Activated gamma-delta T cell treated with Interleukin-2 at 50 U/mL for 16 hours (primary cell): Measurements from ENCODE around the gene AFDN.
"Not testable (repeated sequence)": the region's sequence is repeated elsewhere in the genome, so short reads cannot be mapped to it uniquely, and the experiment has no call there.

Experiments used
- DNase-seq: peaks from one replicate; pipeline ENCODE4 v3.0.0-alpha.2; 2020

The AFDN gene

DNA sequence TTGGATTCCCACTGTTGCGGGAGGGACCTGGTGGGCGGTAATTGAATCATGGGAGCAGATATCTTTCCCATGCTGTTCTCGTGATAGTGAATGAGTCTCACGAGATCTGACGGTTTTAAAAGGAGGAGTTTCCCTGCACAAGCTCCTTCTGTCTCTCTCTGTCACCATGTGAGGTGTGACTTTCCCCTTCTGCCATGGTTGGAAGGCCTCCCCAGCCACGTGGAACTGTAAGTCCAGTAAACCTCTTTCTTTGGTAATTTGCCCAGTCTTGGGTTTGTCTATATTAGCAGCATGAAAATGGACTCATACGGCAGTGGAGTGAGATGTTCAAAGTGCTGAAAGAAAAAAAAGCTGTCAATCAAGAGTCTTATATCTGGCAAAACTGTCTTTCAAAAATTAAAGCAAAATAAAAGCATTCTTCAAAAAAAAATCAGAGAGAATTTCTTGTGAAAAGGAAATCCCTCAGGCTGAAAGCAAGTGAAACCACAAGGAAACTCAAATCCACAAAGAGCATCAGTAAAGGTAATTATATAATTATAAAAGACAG, 155.3 kb downstream of the AFDN start:
- no peak for DNase-seq

DNA sequence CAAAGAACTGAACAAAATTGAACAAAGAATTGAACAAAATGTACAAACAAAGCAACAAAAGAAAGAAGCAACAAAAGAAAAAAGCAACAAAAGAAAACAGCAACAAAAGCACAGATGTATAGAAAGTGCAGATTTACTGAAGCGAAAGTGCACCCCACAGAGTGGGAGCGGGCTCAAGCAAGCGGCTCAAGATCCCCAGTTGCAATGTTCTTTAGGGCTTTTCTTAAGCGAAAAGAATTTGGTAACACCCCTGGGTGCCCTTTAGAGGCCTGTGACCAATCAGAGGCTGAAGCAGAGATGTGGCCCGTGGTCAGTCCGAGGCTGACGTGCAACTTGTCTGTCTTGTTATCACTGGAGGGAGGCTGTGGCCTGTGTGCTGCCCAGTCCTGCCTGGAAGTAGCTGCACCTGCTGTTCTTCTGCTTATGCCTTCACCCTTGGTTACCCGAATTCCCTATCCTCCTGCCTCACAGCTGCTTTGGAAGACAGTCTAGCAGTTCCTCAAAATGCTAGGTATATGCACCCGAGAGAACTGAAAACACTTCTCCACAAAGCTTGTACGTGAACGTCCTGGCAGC, 157.5 kb downstream of the AFDN start:
- DNase-seq: no peak

DNA sequence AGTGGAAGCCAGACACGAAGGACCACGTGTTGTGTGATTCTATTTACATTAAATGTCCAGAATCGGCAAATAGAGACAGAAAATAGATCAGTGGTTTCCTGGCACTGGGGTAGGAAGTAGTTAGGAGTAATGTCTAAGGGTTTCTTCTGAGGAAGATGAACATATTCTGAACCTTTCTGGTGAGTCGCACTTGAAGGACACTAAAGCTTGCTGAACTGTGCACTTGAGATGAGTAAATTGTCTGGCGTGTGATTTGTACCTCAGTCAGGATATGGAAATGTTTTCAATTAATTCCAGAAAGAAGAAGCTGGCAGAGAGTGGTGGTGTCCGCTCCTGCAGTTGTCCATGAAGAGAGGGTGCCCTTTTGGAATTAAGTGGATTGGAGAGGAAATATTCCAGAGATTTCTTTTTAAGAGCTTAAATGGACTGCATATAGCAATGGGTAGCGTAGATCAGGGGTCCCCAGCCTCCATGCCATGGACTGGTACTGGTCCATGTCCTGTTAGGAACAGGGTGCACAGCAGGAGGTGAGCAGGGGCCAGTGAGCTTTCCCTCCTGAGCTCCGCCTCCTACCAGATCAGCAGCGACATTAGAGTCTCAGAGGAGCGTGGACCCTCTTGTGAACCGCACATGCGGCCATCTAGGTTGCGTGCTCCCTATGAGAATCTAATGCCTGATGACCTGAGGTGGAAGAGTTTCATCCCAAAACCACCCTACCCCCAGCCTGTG, 158.3 kb downstream of the AFDN start:
- DNase-seq: no peak

GRCh38 chr6:167985911-167986595, 159.3 kb downstream of the AFDN start:
- no peak for DNase-seq

DNA sequence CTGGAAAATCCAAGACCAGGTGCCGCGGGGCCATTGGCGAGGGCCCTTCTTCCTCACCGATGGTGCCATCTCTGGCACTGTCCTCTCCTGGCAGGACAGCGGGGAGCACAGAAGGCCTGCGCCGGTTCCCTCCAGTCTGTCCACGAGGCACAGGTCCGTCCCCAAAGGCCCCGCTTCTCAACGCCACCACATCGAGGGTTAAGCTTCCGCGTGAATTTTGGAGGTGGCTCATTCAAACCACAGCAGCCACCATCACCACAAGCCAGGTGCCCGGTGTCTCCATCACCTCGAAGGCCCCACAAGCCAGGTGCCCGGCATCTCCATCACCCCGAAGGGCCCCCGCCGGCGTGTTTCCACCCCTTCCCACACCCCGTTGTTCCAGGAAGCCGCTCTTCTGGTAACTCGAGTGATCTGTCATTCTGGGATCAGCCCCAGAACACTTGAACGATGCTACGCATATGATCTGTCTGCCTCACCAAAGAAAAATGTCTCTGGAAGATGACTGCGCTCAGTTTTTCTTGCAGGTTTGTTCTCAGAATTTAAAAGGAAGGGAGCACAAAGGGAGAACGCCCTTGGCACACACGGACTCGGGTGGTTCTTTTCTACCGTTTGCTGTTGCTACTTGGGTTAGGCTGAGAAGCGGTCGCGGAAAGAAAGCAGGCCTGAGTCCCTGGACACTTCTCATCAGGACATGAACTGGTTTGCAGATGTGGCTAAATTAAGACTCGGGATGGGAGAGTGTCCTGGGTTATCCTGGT, 160.9 kb downstream of the AFDN start:
- no peak for DNase-seq

DNA sequence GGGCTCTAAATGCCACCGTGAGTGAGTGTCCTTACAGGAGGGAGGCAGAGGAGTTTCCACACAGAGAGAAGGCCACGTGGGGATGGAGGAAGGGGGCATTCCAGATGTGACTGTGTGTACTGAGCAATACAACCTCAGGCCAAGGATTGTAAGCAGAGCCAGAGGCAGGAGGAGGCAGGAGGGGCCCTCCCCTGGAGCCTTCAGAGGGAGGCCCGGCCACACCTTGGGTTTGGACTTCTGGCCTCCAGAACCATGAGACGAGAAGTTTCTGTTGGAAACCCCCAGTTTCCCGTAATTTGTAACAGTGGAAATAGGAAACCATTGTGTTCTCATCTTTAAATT, 161.4 kb downstream of the AFDN start:
- DNase-seq: no peak

GRCh38 chr6:167988945-167989841, 162.5 kb downstream of the AFDN start:
- no peak for DNase-seq

GRCh38 chr6:167990016-167990945, 163.6 kb downstream of the AFDN start:
- DNase-seq: no peak

DNA sequence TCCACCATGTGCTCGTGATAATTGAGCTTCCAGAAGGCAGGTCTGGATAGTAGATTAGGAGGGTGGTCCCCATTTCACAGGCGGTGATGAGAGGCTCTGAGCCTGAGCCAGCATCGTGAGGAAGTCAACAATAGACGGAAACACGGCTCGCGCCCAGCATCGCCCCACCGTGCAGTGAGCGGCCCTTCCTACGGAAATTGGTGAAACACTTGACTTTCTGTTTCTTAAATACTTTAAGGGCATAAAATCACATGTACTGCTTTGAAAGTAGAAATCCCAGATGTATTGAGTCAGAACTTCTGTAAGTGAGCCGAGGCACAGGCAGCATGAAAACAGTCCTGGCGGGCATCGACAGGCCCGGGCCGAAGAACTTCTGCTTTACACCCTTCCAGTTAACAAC, 166.5 kb downstream of the AFDN start:
- no peak for DNase-seq

DNA sequence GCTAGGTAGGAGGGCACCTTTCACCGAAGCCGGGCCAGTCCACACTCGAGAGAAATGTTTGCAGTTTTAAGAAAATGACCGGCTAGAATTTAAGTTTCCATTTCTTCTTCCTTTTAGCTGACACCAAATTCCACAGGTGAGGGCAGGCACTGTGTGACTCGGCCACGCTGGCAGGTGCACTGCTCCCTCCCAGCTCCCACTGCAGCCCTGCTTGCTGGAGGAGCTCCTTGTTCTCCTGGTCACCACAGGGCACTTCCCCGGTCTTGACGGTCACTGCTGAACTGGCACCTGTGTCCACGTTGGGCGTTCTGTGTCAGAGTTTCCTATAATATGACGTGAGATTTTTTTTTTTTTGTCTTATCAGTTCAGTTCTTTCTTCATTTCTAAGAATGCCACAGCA, 167.1 kb downstream of the AFDN start:
- DNase-seq: no peak

- DNase-seq: no peak
Measured at GRCh38 chr6:167995302-167995701, 168.6 kb downstream of the AFDN start.

DNA sequence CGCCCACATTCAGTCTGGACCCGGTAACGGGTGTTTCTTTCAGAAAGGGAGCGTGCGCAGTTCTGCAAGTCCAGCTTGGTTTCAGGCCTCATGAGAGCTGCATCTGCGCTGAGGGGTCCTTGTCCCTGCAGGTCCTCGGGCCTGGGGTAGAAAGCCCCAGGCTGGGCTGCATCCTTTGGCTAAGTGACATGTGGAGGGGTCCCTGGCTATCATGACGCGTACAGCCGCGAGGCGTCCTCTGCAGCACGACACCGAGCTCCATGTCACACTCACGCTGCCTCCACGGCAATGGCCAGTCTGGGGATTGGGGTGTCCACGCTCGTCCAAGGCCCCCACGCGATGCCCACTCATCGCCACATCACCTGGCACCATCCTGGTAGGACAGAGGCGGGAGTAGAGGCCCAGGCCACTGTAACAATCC, 169.0 kb downstream of the AFDN start:
- DNase-seq: no peak

DNA sequence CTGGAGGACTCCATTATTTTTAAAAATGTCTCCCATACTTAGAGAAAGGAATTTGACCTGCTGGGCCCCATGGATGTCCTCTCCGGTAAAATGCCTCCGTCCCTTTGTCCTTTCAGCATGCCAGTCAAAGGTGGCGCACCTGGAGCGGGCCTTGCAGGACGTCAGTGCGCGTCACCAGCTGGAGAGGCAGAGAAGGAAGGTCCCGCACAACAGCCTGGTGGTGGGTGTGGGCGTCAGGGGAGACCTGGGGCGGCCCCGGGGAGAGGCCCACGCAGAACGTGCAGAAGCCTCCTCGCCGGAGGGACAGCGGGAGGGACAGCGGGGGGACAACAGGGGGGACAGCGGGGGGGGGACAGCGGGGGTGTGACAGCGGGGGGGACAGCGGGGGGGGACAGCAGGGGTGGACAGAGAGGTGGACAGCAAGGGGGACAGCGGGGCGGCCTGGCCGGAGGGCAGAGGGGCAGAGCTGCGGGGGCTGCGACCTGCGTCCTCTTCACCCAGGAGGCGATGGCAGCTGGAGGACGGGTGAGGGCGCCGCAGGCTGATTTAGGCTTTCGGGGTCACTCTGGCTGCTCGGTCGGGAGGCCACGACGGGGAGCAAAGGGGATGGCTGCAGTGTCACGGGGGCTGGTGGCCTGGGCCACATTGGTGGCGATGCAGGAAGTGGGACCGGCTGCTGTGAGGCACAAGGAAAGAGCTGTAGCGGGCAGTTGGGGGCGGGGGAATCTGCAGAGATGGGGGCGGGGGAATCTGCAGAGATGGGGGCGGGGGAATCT, 169.9 kb downstream of the AFDN start:
- DNase-seq: no peak

DNA sequence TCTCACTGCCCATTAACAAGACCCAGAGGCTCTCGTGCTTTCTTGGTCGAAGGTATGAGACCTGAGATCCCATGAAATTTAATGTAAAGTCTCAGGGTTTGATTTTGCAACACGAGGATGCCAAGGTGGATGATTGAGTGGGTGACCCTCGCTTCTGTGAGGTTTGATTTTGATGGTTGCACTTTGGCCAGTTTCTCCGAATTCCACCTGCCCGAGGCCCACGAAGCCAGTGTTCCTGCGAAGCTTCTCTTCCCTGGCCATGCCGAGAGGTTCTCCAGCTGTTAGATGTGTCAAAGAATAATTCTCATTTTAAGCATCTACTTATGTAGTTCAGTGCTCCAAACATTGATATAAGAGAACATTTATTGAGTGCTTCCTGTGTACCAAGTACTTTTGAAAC, 170.9 kb downstream of the AFDN start, which contains the start of gene KIF25:
Gene KIF25 (plus strand): TSS at position 30 of the 400 bp plus-strand sequence. CDS start 31,915 bp downstream, outside the sequence.
- no peak for DNase-seq

- no peak for DNase-seq
Measured at GRCh38 chr6:167998215-167998614, 171.5 kb downstream of the AFDN start.

- DNase-seq: no peak
Measured at GRCh38 chr6:168000198-168001028, 173.7 kb downstream of the AFDN start.

DNA sequence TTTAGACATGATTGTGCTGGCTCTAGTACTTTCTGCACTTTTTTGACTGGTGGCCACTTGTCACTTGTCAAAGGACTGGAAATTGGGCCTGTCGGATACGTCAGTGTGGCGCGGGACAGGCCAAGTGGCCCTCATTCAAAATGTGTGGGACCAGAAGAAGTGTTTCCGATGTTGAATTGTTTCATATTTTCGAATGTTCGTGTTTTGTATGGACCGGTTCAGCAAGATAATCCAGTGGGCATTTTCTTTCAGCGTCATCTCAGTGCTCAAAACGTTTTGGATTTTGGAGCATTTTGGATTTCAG, 174.3 kb downstream of the AFDN start:
- no peak for DNase-seq

GRCh38 chr6:168001514-168001913, 174.8 kb downstream of the AFDN start:
- DNase-seq: not testable (repeated sequence)

DNA sequence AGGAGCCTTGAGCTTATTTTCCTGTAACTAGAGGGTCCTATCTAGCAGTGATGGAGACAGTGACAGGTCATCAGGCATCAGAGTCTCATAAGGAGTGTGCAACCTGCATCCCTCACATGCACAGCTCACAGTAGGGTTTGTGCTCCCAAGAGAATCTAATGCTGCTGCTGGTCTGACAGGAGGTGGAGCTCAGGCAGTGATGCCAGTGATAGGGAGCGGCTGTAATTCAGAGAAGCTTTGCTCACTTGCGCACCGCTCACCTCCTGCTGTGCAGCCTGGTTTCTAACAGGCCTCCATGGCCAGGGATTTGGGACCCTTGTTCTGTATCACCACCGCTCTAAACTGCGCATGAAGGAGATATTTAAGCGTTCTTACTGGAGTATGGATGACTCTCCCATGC, 176.1 kb downstream of the AFDN start:
- no peak for DNase-seq
